H1 (cell line): ENCODE results near the gene SNED1. TPM values are rescaled to one million over a fixed set of nuclear protein-coding genes. Genes with fewer than 3 reads are reported as not detected.

Experiments used
- CTCF ChIA-PET: fragments of 300-600 bp; sonication (Branson Sonifier 250); formaldehyde crosslinking; loops from one replicate; lab custom pipeline; 2021; ENCODE audit not compliant: partially characterized antibody; lab: Charles Lee
- POLR2A ChIA-PET: fragments of 300-600 bp; sonication (Branson Sonifier 250); formaldehyde crosslinking; loops from one replicate; lab custom pipeline; 2021; ENCODE audit warnings: inconsistent platforms; ENCODE audit not compliant: partially characterized antibody; lab: Charles Lee
- DNase-seq, 2 experiments: peaks; one replicate each; pipeline versions ENCODE4 v3.0.0 to v3.0.0-alpha.2; 2010 to 2022; ENCODE audit warnings: low spot score in 2 of 2, low read depth in 1 of 2, mixed read lengths in 1 of 2
- FAIRE-seq: peaks from 2 replicates; lab custom pipeline; 2011; peaks lifted over from hg19 to GRCh38; lab: Jason Lieb, UNC
- H2AFZ ChIP-seq: 2 replicates; pipeline ENCODE4 v1.8.1; 2012; ENCODE audit warnings: low read length, inconsistent platforms
- H2AK5ac ChIP-seq: 2 replicates; pipeline ENCODE4 v1.6.1; 2013; ENCODE audit warnings: low read depth, low read length
- H2BK120ac ChIP-seq: replicated peaks from 2 replicates; pipeline ENCODE3; 2013; ENCODE audit warnings: low read depth, low read length, inconsistent platforms
- H2BK12ac ChIP-seq: 2 replicates; pipeline ENCODE4 v1.6.1; 2013; ENCODE audit warnings: low read depth, low read length
- H2BK15ac ChIP-seq: 2 replicates; pipeline ENCODE4 v1.6.1; 2013; ENCODE audit warnings: low read length
- H2BK20ac ChIP-seq: 2 replicates; pipeline ENCODE4 v1.6.1; 2013; ENCODE audit warnings: low read length
- H2BK5ac ChIP-seq: 2 replicates; pipeline ENCODE4 v1.6.1; 2013; ENCODE audit warnings: low read depth, low read length
- H3K14ac ChIP-seq: 2 replicates; pipeline ENCODE4 v1.6.1; 2013; ENCODE audit warnings: inconsistent platforms; ENCODE audit not compliant: insufficient read length
- H3K18ac ChIP-seq: 2 replicates; pipeline ENCODE4 v1.6.1; 2013; ENCODE audit warnings: low read length; ENCODE audit errors: extremely low read depth
- H3K23ac ChIP-seq: 2 replicates; pipeline ENCODE4 v1.6.1; 2013; ENCODE audit warnings: inconsistent platforms; ENCODE audit not compliant: insufficient read length
- H3K23me2 ChIP-seq: 2 replicates; pipeline ENCODE4 v1.6.1; 2013; ENCODE audit warnings: low read depth, low read length
- H3K27ac ChIP-seq: 2 replicates; pipeline ENCODE4 v1.6.1; 2011; ENCODE audit warnings: low read depth, low read length, inconsistent platforms
- H3K27me3 ChIP-seq, 4 experiments: replicated peaks in 1 of 4; 1 replicate in 1 of 4; 2 replicates in 3 of 4; pipeline versions ENCODE4 v1.6.1 to v1.8.1; 2011 to 2013; ENCODE audit warnings: low read length in 3 of 4, mild to moderate bottlenecking in 3 of 4, inconsistent platforms in 2 of 4, mixed read lengths in 2 of 4, moderate library complexity in 1 of 4; ENCODE audit not compliant: control insufficient read depth in 3 of 4, insufficient read depth in 3 of 4; ENCODE audit errors: extremely low read depth in 1 of 4
- H3K36me3 ChIP-seq, 4 experiments: 2 replicates each; pipeline versions ENCODE4 v1.6.1 to v1.8.1; 2011 to 2013; ENCODE audit warnings: mild to moderate bottlenecking in 4 of 4, low read length in 3 of 4, moderate library complexity in 2 of 4, control low read depth in 1 of 4, inconsistent platforms in 1 of 4; ENCODE audit not compliant: insufficient read depth in 4 of 4, control insufficient read depth in 2 of 4
- H3K4ac ChIP-seq: replicated peaks from 2 replicates; pipeline ENCODE3; 2013; ENCODE audit warnings: low read length, low read depth, mixed read lengths, inconsistent platforms; ENCODE audit not compliant: insufficient read length
- H3K4me1 ChIP-seq, 4 experiments: replicated peaks in 1 of 4; 1 replicate in 1 of 4; 2 replicates in 3 of 4; pipeline versions ENCODE4 v1.6.1 to v1.8.1; 2011 to 2013; ENCODE audit warnings: low read length in 3 of 4, inconsistent platforms in 2 of 4, mixed read lengths in 1 of 4; ENCODE audit not compliant: insufficient read depth in 4 of 4, control insufficient read depth in 3 of 4
- H3K4me2 ChIP-seq, 2 experiments: 2 replicates each; pipeline versions ENCODE4 v1.6.1 to v1.8.1; 2011 to 2013; ENCODE audit warnings: low read depth in 2 of 2, low read length in 2 of 2, control low read depth in 1 of 2, inconsistent platforms in 1 of 2, mild to moderate bottlenecking in 1 of 2; ENCODE audit not compliant: insufficient read depth in 1 of 2
- H3K4me3 ChIP-seq, 4 experiments: fragments of 200-600, 300-600 bp in 1 of 4; sonication (generic), shearing (Covaris generic), sonication (Bioruptor Twin) in 1 of 4; 2 replicates each; pipeline versions ENCODE4 v1.5.1 to v1.8.1; 2011 to 2016; ENCODE audit warnings: low read length in 4 of 4, low read depth in 3 of 4, control low read depth in 2 of 4, inconsistent platforms in 2 of 4, mild to moderate bottlenecking in 2 of 4, mixed read lengths in 1 of 4, moderate library complexity in 1 of 4; ENCODE audit not compliant: insufficient read depth in 2 of 4; ENCODE audit errors: extremely low read depth in 1 of 4
- H3K56ac ChIP-seq: replicated peaks from 2 replicates; pipeline ENCODE3; 2013; ENCODE audit warnings: low read depth, mild to moderate bottlenecking, mixed read lengths, low read length, inconsistent platforms; ENCODE audit not compliant: insufficient read length
- H3K79me1 ChIP-seq: 2 replicates; pipeline ENCODE4 v1.6.1; 2013; ENCODE audit warnings: low read depth, low read length, control low read depth
- H3K79me2 ChIP-seq, 2 experiments: 2 replicates each; pipeline versions ENCODE4 v1.6.1 to v1.8.1; 2012 to 2013; ENCODE audit warnings: low read length in 2 of 2, mild to moderate bottlenecking in 2 of 2, inconsistent platforms in 1 of 2; ENCODE audit not compliant: insufficient read depth in 2 of 2, control insufficient read depth in 1 of 2
- H3K9ac ChIP-seq, 4 experiments: replicated peaks in 1 of 4; 1 replicate in 1 of 4; 2 replicates in 3 of 4; pipeline versions ENCODE4 v1.6.1 to v1.8.1; 2011 to 2013; ENCODE audit warnings: low read depth in 3 of 4, low read length in 3 of 4, control low read depth in 2 of 4, mild to moderate bottlenecking in 2 of 4, moderate library complexity in 2 of 4, inconsistent platforms in 1 of 4; ENCODE audit errors: extremely low read depth in 1 of 4
- H3K9me3 ChIP-seq, 2 experiments: 2 replicates each; pipeline versions ENCODE4 v1.6.1 to v1.8.1; 2012 to 2013; ENCODE audit warnings: mild to moderate bottlenecking in 2 of 2, moderate library complexity in 2 of 2, control low read depth in 1 of 2, inconsistent platforms in 1 of 2, low read depth in 1 of 2, low read length in 1 of 2, mixed read lengths in 1 of 2; ENCODE audit not compliant: insufficient read depth in 2 of 2
- H4K20me1 ChIP-seq, 2 experiments: replicated peaks in 1 of 2; 2 replicates each; pipeline versions ENCODE3 to v1.8.1; 2011 to 2013; ENCODE audit warnings: inconsistent platforms in 2 of 2, low read length in 2 of 2, mild to moderate bottlenecking in 1 of 2; ENCODE audit not compliant: insufficient read depth in 2 of 2, control insufficient read depth in 1 of 2
- H4K5ac ChIP-seq: 2 replicates; pipeline ENCODE4 v1.6.1; 2013; ENCODE audit warnings: low read length, low read depth, mixed read lengths, inconsistent platforms; ENCODE audit not compliant: insufficient read length
- H4K8ac ChIP-seq: 2 replicates; pipeline ENCODE4 v1.8.0; 2013; ENCODE audit warnings: mild to moderate bottlenecking, moderate library complexity, low read length, inconsistent platforms; ENCODE audit not compliant: insufficient read depth; ENCODE audit errors: extremely low read depth
- H4K91ac ChIP-seq: replicated peaks from 2 replicates; pipeline ENCODE3; 2013; ENCODE audit warnings: low read length, mixed read lengths, inconsistent platforms; ENCODE audit not compliant: insufficient read length
- BACH1 ChIP-seq: IDR thresholded peaks from 2 replicates; pipeline ENCODE4 v1.6.1; 2012; ENCODE audit warnings: low read length, improper control_type of control experiment
- EZH2 ChIP-seq: fragments of 200-600 bp; sonication (generic); IDR thresholded peaks from 2 replicates; pipeline ENCODE4 v1.7.1; 2012; ENCODE audit warnings: low read depth, mild to moderate bottlenecking, moderate library complexity, low read length, inconsistent platforms; ENCODE audit not compliant: severe bottlenecking
- KDM4A ChIP-seq: IDR thresholded peaks from one replicate; pipeline ENCODE4 v1.7.1; 2012; ENCODE audit warnings: low read depth, mild to moderate bottlenecking, moderate library complexity, low read length, inconsistent platforms; ENCODE audit not compliant: severe bottlenecking
- PHF8 ChIP-seq: fragments of 200-600 bp; sonication (generic); conservative IDR thresholded peaks from 2 replicates; pipeline ENCODE4 v1.7.1; 2012; ENCODE audit warnings: low read depth, mild to moderate bottlenecking, inconsistent platforms, low read length, moderate library complexity
- RXRA ChIP-seq: IDR thresholded peaks from 2 replicates; pipeline ENCODE4 v1.6.1; 2011; ENCODE audit warnings: low read depth, mild to moderate bottlenecking, low read length, moderate library complexity; ENCODE audit not compliant: insufficient read depth
- SUZ12 ChIP-seq: fragments of 200-600 bp; sonication (generic); IDR thresholded peaks from 2 replicates; pipeline ENCODE4 v1.6.1; 2012; ENCODE audit warnings: mild to moderate bottlenecking, inconsistent platforms, low read length, moderate library complexity, mixed read lengths
- TAF7 ChIP-seq: optimal IDR thresholded peaks from 2 replicates; pipeline ENCODE3; 2011; ENCODE audit warnings: low read depth, mild to moderate bottlenecking, inconsistent platforms, low read length, moderate library complexity, borderline replicate concordance
- WGBS, 2 experiments: shearing (Covaris generic) in 1 of 2; methylation state at CpG; one replicate each; pipeline versions ENCODE4 v1.1.6 to v1.1.7; 2013 to 2015; ENCODE audit warnings: low lambda C conversion rate in 2 of 2, mixed read lengths in 2 of 2, inconsistent platforms in 1 of 2, low coverage in 1 of 2, missing lambda C conversion rate in 1 of 2; ENCODE audit not compliant: insufficient replicate concordance in 2 of 2, insufficient coverage in 1 of 2, insufficient read length in 1 of 2; ENCODE audit errors: extremely low coverage in 1 of 2, missing lambda C conversion rate in 1 of 2; 5-methylcytosine and 5-hydroxymethylcytosine counted together
- polyA plus RNA-seq, 7 experiments: library from polyadenylated mRNA; depleted of rRNA in 3 of 7; stranded (reverse) in 5 of 7; unstranded in 2 of 7; fragments of >200 nt in 5 of 7; fragments of 200-250 nt in 2 of 7; gene quantifications; 1 replicate in 5 of 7; 2 replicates in 1 of 7; 4 replicates in 1 of 7; pipeline versions ENCODE4 v1.2.1 to v1.2.3, GENCODE V29; 2011 to 2013; ENCODE audit warnings: missing spikeins in 2 of 7, mixed read lengths in 2 of 7
- total RNA-seq: library from RNA; stranded (reverse); fragmentation: NEBNext Ultra II Directional; extraction: Animal tissue kit (Norgen Biotek cat#: 25700); gene quantifications from 2 replicates; pipeline ENCODE4 v1.2.1, GENCODE V29; 2021
- TF ChIP-seq, protein P1 (sequence below), 3 experiments: IDR thresholded peaks; 1 replicate in 2 of 3; 2 replicates in 1 of 3; pipeline versions ENCODE4 v1.5.1 to v1.6.1; 2011; ENCODE audit warnings: low read length in 3 of 3, mild to moderate bottlenecking in 3 of 3, inconsistent platforms in 2 of 3, low read depth in 1 of 3, moderate library complexity in 1 of 3; ENCODE audit not compliant: insufficient read depth in 1 of 3; ENCODE audit errors: control extremely low read depth in 1 of 3

Gene SNED1
- total and polyA plus RNA-seq, 2 of the 8 experiments (the other 6 are each of a cell fraction or from before 2014, with no cell fraction given) = 1.9 TPM

DNA sequence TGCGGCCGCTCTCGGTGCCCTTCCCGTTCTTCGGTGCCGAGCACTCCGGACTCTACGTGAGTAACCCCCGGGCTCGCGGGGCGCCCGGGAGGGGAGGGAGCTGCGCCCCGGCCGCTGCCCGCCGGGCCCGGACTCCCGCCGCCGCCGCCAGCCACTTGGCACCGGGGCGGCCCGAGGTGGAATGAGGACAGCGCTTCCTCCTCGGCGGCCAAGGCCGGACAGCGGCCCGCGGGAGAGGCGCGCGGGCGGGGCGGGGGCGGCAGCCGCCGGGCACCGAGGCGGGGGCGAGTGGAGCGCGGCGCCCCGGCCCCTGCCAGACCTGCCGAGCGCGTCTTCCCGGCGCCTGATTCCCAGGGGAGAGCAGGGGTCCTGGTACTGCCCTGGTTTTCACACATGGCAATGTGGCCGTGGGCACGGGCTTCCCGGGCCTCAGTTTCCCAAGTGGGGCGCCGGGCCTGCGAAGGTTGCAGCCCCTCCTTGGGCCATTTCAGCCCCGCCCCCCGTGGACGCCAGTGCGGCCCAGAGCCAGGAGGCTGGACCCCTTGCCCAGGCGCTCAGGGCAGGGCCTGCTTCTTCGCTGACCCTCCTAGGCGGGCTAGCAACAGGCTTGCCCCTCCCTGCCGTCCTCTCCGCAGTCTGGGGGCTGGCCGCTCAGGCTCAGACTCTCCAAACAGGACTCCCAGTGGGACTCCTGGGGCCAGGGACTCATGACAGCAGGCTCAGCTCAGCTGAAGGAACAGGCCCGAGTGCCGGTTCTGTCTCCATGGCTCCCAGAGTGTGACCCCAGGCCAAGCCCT, 775 bp downstream of the SNED1 start:
- POLR2A ChIA-PET = interaction anchor here (1.6 to 2.5 kb wide), 2 partner anchors 10 to 11 kb away, joined by 3 to 7 read pairs; no protein-coding TSS in a partner anchor
- peaks cover 9 to 11% of the 10 kb centered on the region in 2 experiments for H3K9me3 ChIP-seq
- WGBS, 2 experiments = 22% methylated on average over 27 of the region's 71 CpGs; no CpG with 5 or more reads in 1 of the 2 experiments
- no peaks in the 10 kb centered on the region for H3K79me2 ChIP-seq
- no peak overlapping the region; the same call in 1 of the 2 replicates for H4K8ac ChIP-seq
- H2BK12ac ChIP-seq = no peak overlapping the region
- H2BK5ac ChIP-seq = no peak overlapping the region
- H4K20me1 ChIP-seq = peaks cover 0 to 7% of the 10 kb centered on the region in 2 experiments
- no peak overlapping the region for H3K14ac ChIP-seq
- peak in 1 of 2 experiments; percentile 68 for DNase-seq
- no peak overlapping the region for H3K27ac ChIP-seq
- H2AFZ ChIP-seq = no peak overlapping the region
- peak overlapping the region in 1 of 4 experiments; percentile 55; a peak in 1 of 7 replicates for H3K9ac ChIP-seq
- peaks cover 5 to 27% (median 15%) of the 10 kb centered on the region in 4 experiments for H3K27me3 ChIP-seq
- no peak overlapping the region for H4K5ac ChIP-seq
- no peaks in the 10 kb centered on the region for H3K79me1 ChIP-seq
- TF ChIP-seq RXRA (no peak), KDM4A (peak; percentile 19), SUZ12 (peak; percentile 38; the same call in 1 of the 2 replicates), TAF7 (no peak), BACH1 (no peak), EZH2 (peak; percentile 32), PHF8 (peak; percentile 42; the same call in 1 of the 2 replicates)
- TF ChIP-seq, protein P1, sequence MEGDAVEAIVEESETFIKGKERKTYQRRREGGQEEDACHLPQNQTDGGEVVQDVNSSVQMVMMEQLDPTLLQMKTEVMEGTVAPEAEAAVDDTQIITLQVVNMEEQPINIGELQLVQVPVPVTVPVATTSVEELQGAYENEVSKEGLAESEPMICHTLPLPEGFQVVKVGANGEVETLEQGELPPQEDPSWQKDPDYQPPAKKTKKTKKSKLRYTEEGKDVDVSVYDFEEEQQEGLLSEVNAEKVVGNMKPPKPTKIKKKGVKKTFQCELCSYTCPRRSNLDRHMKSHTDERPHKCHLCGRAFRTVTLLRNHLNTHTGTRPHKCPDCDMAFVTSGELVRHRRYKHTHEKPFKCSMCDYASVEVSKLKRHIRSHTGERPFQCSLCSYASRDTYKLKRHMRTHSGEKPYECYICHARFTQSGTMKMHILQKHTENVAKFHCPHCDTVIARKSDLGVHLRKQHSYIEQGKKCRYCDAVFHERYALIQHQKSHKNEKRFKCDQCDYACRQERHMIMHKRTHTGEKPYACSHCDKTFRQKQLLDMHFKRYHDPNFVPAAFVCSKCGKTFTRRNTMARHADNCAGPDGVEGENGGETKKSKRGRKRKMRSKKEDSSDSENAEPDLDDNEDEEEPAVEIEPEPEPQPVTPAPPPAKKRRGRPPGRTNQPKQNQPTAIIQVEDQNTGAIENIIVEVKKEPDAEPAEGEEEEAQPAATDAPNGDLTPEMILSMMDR (IDR thresholded peaks at IDR 0.05; ENCODE audit: control extremely low read depth in 1 of 3, insufficient read depth in 1 of 3, low read depth in 1 of 3, low read length in 3 of 3) = no peak
- H3K23ac ChIP-seq = no peak overlapping the region
- H4K91ac ChIP-seq = no peak overlapping the region
- H3K4ac ChIP-seq = no peak overlapping the region
- H3K18ac ChIP-seq = no peak overlapping the region; the same call in 1 of the 2 replicates
- no peak overlapping the region for H2BK120ac ChIP-seq
- H3K4me2 ChIP-seq = peak overlapping the region; percentile 56 to 80
- H3K4me1 ChIP-seq = peaks cover 0 to 6% (median 2%) of the 10 kb centered on the region in 4 experiments; a peak in 3 of 7 replicates
- no peak overlapping the region for H2BK20ac ChIP-seq
- peak overlapping the region; percentile 42 to 85 (median 62) for H3K4me3 ChIP-seq
- H3K56ac ChIP-seq = no peak overlapping the region
- H3K36me3 ChIP-seq = no peaks in the 10 kb centered on the region
- H2BK15ac ChIP-seq = no peak overlapping the region
- no peak overlapping the region for H2AK5ac ChIP-seq
- CTCF ChIA-PET = interaction anchor here (2.8 kb wide), 1 partner anchor 10 kb away, joined by 11 read pairs; no protein-coding TSS in a partner anchor
- no peak for FAIRE-seq
- H3K23me2 ChIP-seq = peaks cover 4% of the 10 kb centered on the region; the same call in 1 of the 2 replicates
